H1 (cell line): ENCODE data around the gene KLF14.

ENCODE experiments used
- CTCF ChIP-seq, 3 experiments: IDR thresholded peaks; 1 replicate in 2 of 3; 2 replicates in 1 of 3; pipeline versions ENCODE4 v1.5.1 to v1.6.1; 2011; ENCODE audit warnings: low read length in 3 of 3, mild to moderate bottlenecking in 3 of 3, inconsistent platforms in 2 of 3, low read depth in 1 of 3, moderate library complexity in 1 of 3; ENCODE audit not compliant: insufficient read depth in 1 of 3; ENCODE audit errors: control extremely low read depth in 1 of 3
- HDAC2 ChIP-seq, 2 experiments: fragments of 300-600 bp in 1 of 2; sonication (generic) in 1 of 2; IDR thresholded peaks; 2 replicates each; pipeline ENCODE4 v1.6.1; 2011 to 2012; ENCODE audit warnings: low read depth in 2 of 2, low read length in 2 of 2, mild to moderate bottlenecking in 2 of 2, moderate library complexity in 2 of 2, borderline replicate concordance in 1 of 2, inconsistent platforms in 1 of 2
- PHF8 ChIP-seq: fragments of 200-600 bp; sonication (generic); conservative IDR thresholded peaks from 2 replicates; pipeline ENCODE4 v1.7.1; 2012; ENCODE audit warnings: low read depth, mild to moderate bottlenecking, inconsistent platforms, low read length, moderate library complexity
- POLR2A ChIP-seq, 2 experiments: IDR thresholded peaks; 1 replicate in 1 of 2; 2 replicates in 1 of 2; pipeline ENCODE4 v1.6.1; 2011; ENCODE audit warnings: low read depth in 2 of 2, low read length in 2 of 2, mild to moderate bottlenecking in 2 of 2; ENCODE audit errors: control extremely low read depth in 1 of 2
- TEAD4 ChIP-seq: IDR thresholded peaks from 2 replicates; pipeline ENCODE4 v1.6.1; 2012; ENCODE audit warnings: low read depth, low read length, inconsistent platforms, mixed read lengths

GRCh38 chr7:130750755-130751154, 16.7 kb upstream of the KLF14 start:
- TF ChIP-seq POLR2A (IDR thresholded peaks at IDR 0.05; ENCODE audit: control extremely low read depth in 1 of 2, low read depth in 2 of 2, low read length in 2 of 2) (no peak), CTCF (IDR thresholded peaks at IDR 0.05; ENCODE audit: control extremely low read depth in 1 of 3, insufficient read depth in 1 of 3, low read depth in 1 of 3, low read length in 3 of 3) (no peak), HDAC2 (IDR thresholded peaks at IDR 0.05; ENCODE audit: borderline replicate concordance in 1 of 2, low read depth in 2 of 2, low read length in 2 of 2) (no peak), TEAD4 (no peak), PHF8 (no peak)
